Muscle layer of colon (tissue), 2 donors: ENCODE results near the gene AXDND1.

ENCODE experiments used
- H3K27ac ChIP-seq: one replicate; pipeline ENCODE4 v1.7.0; 2013; ENCODE audit warnings: low read depth, mild to moderate bottlenecking, low read length, moderate library complexity
- H3K27me3 ChIP-seq, 2 donors: one replicate each; pipeline ENCODE4 v1.7.0; 2013; ENCODE audit warnings: low read length in 2 of 2, mild to moderate bottlenecking in 2 of 2; ENCODE audit not compliant: insufficient read depth in 2 of 2, control insufficient read depth in 1 of 2
- H3K36me3 ChIP-seq: one replicate; pipeline ENCODE4 v1.7.0; 2013; ENCODE audit warnings: mild to moderate bottlenecking, low read length; ENCODE audit not compliant: insufficient read depth
- H3K4me1 ChIP-seq: one replicate; pipeline ENCODE4 v1.7.0; 2013; ENCODE audit warnings: mild to moderate bottlenecking, low read length; ENCODE audit not compliant: insufficient read depth
- H3K4me3 ChIP-seq, 2 donors: one replicate each; pipeline ENCODE4 v1.7.0; 2013; ENCODE audit warnings: low read length in 2 of 2, low read depth in 1 of 2, mild to moderate bottlenecking in 1 of 2, moderate library complexity in 1 of 2
- H3K9ac ChIP-seq: one replicate; pipeline ENCODE4 v1.7.0; 2013; ENCODE audit warnings: low read length
- H3K9me3 ChIP-seq: one replicate; pipeline ENCODE4 v1.7.0; 2013; ENCODE audit warnings: mild to moderate bottlenecking, low read length
- donor health status: abdominal sarcoma.
- donor health status: Adenocarcinoma of cecum.

The AXDND1 gene

GRCh38 chr1:179588425-179589024, 222.8 kb downstream of the AXDND1 start:
- no peak overlapping the region for H3K4me3 ChIP-seq
- H3K9ac ChIP-seq = no peak overlapping the region
- no peaks in the 10 kb centered on the region for H3K36me3 ChIP-seq
- no peaks in the 10 kb centered on the region for H3K4me1 ChIP-seq
- H3K27me3 ChIP-seq = peaks cover 9 to 17% of the 10 kb centered on the region in 2 donors
- no peak overlapping the region for H3K27ac ChIP-seq
- H3K9me3 ChIP-seq = no peaks in the 10 kb centered on the region

- no peaks in the 10 kb centered on the region for H3K9me3 ChIP-seq
- peaks cover 9 to 17% of the 10 kb centered on the region in 2 donors for H3K27me3 ChIP-seq
- no peak overlapping the region for H3K27ac ChIP-seq
- H3K4me3 ChIP-seq = no peak overlapping the region
- no peaks in the 10 kb centered on the region for H3K36me3 ChIP-seq
- no peaks in the 10 kb centered on the region for H3K4me1 ChIP-seq
- H3K9ac ChIP-seq = no peak overlapping the region
Observed at GRCh38 chr1:179589509-179589908, 223.7 kb downstream of the AXDND1 start.

- no peaks in the 10 kb centered on the region for H3K9me3 ChIP-seq
- no peaks in the 10 kb centered on the region for H3K36me3 ChIP-seq
- H3K9ac ChIP-seq = no peak overlapping the region
- no peaks in the 10 kb centered on the region for H3K4me1 ChIP-seq
- H3K27ac ChIP-seq = no peak overlapping the region
- peaks cover 9 to 17% of the 10 kb centered on the region in 2 donors for H3K27me3 ChIP-seq
- no peak overlapping the region for H3K4me3 ChIP-seq
Observed at GRCh38 chr1:179590671-179591070, 224.9 kb downstream of the AXDND1 start.

- Histone ChIP-seq H3K9me3 (no peaks in the 10 kb centered on the region), H3K9ac (no peak overlapping the region), H3K4me3 (no peak overlapping the region), H3K27ac (no peak overlapping the region), H3K27me3 (peaks cover 9 to 17% of the 10 kb centered on the region in 2 donors), H3K36me3 (no peaks in the 10 kb centered on the region), H3K4me1 (no peaks in the 10 kb centered on the region)
Observed at GRCh38 chr1:179591253-179591591, 225.5 kb downstream of the AXDND1 start.

- no peak within 1 kb of the TSS for H3K4me3 ChIP-seq
Observed at GRCh38 chr1:179591592-179592580, 226.1 kb downstream of the AXDND1 start, which contains the start of gene TDRD5. TDRD5 (plus strand) TSS chr1:179591832; CDS start chr1:179592616, 784 bp downstream.

GRCh38 chr1:179598631-179599030, 232.9 kb downstream of the AXDND1 start:
- Histone ChIP-seq H3K4me1 (no peaks in the 10 kb centered on the region), H3K36me3 (no peaks in the 10 kb centered on the region)

More at GRCh38 chr1:179591592-179592580, 226.1 kb downstream of the AXDND1 start, which contains the start of gene TDRD5:
- Histone ChIP-seq H3K9me3 (no peaks in the 10 kb centered on the region), H3K4me1 (no peaks in the 10 kb centered on the region), H3K27ac (no peak within 1 kb of the TSS), H3K36me3 (no peaks in the 10 kb centered on the region), H3K27me3 (peaks cover 9 to 17% of the 10 kb centered on the region in 2 donors), H3K9ac (no peak within 1 kb of the TSS)

GRCh38 chr1:179599623-179600249, 234.0 kb downstream of the AXDND1 start:
- Histone ChIP-seq H3K27me3 (no peaks in the 10 kb centered on the region), H3K27ac (no peak overlapping the region), H3K9me3 (no peaks in the 10 kb centered on the region), H3K36me3 (no peaks in the 10 kb centered on the region), H3K9ac (no peak overlapping the region), H3K4me1 (no peaks in the 10 kb centered on the region), H3K4me3 (no peak overlapping the region)

More at GRCh38 chr1:179598631-179599030, 232.9 kb downstream of the AXDND1 start:
- Histone ChIP-seq H3K27ac (no peak overlapping the region), H3K27me3 (no peaks in the 10 kb centered on the region), H3K4me3 (no peak overlapping the region), H3K9ac (no peak overlapping the region), H3K9me3 (no peaks in the 10 kb centered on the region)

- Histone ChIP-seq H3K27ac (no peak overlapping the region), H3K4me1 (no peaks in the 10 kb centered on the region), H3K36me3 (no peaks in the 10 kb centered on the region), H3K9ac (no peak overlapping the region), H3K4me3 (no peak overlapping the region), H3K27me3 (no peaks in the 10 kb centered on the region), H3K9me3 (no peaks in the 10 kb centered on the region)
Observed at GRCh38 chr1:179601093-179601492, 235.3 kb downstream of the AXDND1 start.
